NCI-H187 treated with DMSO at 0.1 percent for 48 hours (cell line): Measurements from ENCODE around the gene C4A.
"Not testable (repeated sequence)": the region's sequence is repeated elsewhere in the genome, so short reads cannot be mapped to it uniquely, and the experiment has no call there.

Experiments used
- DNase-seq: peaks from one replicate; lab custom pipeline; 2025; lab: John Stamatoyannopoulos, UW

The C4A gene

DNA sequence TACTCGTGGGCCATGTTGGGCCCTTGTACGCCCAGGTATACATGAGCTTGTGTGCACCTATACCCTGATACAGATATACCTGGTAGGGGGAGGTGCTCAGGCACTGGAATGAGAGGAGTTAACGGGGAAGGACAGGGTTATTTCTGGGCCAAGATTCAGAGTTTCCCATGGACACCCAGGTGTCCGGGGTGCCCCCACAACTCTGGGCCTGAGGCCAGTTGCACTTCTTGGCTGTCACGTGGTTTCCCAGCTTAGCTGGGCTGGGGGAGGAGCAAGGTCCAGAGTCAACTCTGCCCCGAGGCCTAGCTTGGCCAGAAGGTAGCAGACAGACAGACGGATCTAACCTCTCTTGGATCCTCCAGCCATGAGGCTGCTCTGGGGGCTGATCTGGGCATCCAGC lies at the start of gene C4A:
C4A (plus strand) TSS at position 314 of the 400 bp plus-strand sequence; CDS start at position 365, 51 bp downstream.
- not testable (repeated sequence) for DNase-seq

DNA sequence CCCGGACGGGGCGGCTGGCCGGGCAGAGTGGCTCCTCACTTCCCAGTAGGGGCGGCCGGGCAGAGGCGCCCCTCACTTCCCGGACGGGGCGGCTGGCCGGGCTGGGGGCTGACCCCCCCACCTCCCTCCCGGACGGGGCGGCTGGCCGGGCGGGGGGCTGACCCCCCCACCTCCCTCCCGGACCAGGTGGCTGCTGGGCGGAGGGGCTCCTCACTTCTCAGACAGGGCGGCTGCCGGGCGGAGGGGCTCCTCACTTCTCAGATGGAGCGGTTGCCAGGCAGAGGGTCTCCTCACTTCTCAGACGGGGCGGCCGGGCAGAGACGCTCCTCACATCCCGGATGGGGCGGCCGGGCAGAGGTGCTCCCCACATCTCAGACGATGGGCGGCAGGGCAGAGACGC lies 49.7 kb upstream of the C4A start:
- DNase-seq, result not testable (repeated sequence)

DNA sequence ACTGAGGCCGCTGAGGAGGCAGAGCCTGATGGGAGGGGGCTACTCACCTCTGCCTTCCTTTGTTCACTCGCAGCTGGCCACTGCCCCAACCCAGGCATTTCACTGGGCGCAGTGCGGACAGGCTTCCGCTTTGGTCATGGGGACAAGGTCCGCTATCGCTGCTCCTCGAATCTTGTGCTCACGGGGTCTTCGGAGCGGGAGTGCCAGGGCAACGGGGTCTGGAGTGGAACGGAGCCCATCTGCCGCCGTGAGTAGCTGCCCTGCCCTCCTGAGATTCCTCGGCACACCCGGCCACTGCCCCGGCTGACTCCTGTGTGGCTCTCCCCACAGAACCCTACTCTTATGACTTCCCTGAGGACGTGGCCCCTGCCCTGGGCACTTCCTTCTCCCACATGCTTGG lies 48.3 kb upstream of the C4A start:
- DNase-seq, result no peak

DNA sequence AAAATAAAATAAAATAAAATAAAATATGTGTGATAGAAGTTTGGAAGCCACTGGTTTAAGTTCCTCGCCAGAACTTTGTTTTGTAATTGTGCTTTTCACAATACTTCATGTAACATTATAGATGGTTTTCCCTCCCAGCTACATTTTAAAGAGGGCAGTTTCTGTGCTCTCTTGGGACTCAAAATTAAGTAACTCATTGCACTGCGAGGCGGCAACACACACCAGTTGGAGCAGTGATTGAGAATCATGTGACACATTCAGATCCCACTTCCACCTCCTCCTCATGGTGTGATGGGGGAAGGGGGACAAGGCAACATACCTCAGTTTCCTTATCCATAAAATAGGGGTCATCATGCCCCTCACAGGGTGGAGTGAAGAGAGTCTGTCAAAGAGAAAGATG lies 46.8 kb upstream of the C4A start:
- no peak for DNase-seq

DNA sequence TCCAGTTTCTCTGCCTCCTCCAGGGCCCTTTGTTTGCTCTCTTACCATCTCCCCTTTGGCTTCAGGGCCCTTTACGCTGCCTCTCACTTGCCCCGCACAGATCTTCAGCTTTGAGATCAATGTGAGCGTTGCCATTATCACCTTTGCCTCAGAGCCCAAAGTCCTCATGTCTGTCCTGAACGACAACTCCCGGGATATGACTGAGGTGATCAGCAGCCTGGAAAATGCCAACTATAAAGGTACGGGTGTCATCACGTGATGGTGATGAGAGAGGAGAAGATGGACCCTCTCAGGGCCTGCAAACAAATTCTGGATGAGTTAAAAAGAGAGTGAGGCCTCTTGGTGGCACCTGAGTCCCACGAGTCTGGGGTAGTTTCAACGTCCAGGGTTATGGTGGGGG lies 46.0 kb upstream of the C4A start:
- DNase-seq, result no peak

DNA sequence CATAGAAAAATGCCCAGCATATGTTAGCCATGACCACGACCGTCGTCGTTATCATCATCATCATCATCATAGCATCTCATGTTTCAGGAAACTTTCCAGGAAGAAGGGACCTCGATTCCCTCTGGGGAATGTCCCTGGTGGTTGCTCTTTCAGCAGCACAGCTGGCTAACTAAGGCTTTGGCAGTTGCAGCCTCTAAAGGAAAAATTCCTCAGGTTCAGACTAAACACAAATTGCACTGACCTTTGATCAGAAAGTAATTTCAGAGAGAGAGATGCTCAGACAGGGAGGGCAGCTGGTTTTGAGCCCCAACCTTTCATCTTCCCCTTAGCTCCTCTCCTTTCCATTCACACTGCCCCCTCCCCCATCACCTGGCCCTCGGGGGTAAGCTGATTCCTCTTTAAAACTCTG lies 41.6 kb upstream of the C4A start:
- no peak for DNase-seq

DNA sequence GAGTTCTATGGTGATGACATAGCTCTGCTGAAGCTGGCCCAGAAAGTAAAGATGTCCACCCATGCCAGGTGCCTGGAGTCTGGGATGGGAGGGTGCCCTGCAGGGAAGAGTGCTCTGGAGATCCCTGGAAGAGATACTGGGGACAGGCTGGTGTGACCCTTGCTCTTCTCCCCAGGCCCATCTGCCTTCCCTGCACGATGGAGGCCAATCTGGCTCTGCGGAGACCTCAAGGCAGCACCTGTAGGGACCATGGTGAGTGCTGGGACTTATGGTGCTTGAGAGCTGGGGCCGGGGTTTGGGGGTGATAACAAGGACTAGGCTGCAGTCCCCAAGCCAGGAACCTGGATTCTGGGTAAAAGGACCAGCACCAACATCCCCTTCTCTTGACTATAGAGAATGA lies 38.1 kb upstream of the C4A start:
- DNase-seq, result no peak

DNA sequence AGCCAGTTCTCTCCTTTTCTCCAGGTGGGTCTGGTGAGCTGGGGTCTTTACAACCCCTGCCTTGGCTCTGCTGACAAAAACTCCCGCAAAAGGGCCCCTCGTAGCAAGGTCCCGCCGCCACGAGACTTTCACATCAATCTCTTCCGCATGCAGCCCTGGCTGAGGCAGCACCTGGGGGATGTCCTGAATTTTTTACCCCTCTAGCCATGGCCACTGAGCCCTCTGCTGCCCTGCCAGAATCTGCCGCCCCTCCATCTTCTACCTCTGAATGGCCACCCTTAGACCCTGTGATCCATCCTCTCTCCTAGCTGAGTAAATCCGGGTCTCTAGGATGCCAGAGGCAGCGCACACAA lies 36.7 kb upstream of the C4A start:
- DNase-seq, result no peak

DNA sequence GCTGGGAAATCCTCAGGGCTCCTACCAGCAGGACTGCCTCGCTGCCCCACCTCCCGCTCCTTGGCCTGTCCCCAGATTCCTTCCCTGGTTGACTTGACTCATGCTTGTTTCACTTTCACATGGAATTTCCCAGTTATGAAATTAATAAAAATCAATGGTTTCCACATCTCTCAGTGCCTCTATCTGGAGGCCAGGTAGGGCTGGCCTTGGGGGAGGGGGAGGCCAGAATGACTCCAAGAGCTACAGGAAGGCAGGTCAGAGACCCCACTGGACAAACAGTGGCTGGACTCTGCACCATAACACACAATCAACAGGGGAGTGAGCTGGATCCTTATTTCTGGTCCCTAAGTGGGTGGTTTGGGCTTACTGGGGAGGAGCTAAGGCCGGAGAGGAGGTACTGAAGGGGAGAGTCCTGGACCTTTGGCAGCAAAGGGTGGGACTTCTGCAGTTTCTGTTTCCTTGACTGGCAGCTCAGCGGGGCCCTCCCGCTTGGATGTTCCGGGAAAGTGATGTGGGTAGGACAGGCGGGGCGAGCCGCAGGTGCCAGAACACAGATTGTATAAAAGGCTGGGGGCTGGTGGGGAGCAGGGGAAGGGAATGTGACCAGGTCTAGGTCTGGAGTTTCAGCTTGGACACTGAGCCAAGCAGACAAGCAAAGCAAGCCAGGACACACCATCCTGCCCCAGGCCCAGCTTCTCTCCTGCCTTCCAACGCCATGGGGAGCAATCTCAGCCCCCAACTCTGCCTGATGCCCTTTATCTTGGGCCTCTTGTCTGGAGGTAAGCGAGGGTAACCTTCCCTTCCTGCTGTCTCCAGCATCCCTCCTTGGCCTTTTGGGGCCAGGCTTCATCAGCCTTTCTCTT lies 36.1 kb upstream of the C4A start, which contains the start of gene CFB:
CFB (plus strand) TSS at position 589 of the 863 bp plus-strand sequence; CDS start at position 716, 127 bp downstream.
- DNase-seq, result no peak

DNA sequence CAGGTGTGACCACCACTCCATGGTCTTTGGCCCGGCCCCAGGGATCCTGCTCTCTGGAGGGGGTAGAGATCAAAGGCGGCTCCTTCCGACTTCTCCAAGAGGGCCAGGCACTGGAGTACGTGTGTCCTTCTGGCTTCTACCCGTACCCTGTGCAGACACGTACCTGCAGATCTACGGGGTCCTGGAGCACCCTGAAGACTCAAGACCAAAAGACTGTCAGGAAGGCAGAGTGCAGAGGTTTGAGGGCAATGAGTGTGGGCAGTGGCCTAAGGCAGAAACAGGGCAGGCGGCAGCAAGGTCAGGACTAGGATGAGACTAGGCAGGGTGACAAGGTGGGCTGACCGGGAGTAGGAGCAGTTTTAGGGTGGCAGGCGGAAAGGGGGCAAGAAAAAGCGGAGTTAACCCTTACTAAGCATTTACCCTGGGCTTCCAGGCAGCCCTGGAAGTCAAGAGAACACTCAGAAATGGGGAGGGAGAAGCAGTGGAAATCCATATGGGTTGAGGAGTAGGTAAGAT lies 35.4 kb upstream of the C4A start:
- no peak for DNase-seq

DNA sequence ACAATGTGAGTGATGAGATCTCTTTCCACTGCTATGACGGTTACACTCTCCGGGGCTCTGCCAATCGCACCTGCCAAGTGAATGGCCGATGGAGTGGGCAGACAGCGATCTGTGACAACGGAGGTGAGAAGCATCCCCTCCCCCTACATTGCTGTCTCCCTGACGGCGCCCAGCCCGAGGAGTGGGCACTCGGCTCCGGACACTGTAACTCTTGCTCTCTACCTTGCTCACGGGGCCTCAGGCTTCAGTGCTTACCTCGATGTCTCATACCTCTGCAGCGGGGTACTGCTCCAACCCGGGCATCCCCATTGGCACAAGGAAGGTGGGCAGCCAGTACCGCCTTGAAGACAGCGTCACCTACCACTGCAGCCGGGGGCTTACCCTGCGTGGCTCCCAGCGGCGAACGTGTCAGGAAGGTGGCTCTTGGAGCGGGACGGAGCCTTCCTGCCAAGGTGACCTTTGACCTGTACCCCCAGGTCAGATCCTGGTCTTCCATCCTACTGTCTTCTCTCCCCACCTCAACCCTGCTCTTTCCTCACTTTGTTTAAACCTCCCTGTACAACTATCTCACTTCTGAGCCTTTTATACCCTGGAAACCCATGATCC lies 34.7 kb upstream of the C4A start:
- DNase-seq, result no peak

DNA sequence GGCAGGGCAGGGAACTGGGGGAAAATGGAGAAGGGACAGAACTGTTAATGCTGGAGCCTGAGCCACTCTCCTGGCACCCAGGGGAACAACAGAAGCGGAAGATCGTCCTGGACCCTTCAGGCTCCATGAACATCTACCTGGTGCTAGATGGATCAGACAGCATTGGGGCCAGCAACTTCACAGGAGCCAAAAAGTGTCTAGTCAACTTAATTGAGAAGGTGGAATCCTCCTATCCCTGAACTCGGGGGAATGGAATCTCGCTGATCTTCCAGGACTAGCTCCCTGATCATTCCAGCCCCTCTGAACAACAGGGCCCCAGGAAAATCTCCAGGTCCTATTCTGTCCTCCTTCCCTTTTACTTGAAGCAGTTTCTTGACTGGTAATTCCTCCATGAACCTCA lies 34.0 kb upstream of the C4A start:
- DNase-seq, result no peak

DNA sequence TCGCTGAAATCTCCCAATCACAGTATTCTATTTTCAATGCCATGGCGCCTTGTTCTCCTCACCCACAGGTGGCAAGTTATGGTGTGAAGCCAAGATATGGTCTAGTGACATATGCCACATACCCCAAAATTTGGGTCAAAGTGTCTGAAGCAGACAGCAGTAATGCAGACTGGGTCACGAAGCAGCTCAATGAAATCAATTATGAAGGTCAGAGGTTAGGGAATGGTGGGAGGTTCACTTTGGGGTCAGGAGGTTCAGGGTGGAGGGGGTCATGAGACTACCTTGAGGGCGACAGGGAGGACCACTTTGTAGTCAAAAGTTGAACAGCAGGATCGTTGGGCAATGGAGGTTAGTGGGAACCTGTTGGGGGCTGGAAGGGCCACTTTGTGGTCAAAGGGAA lies 33.6 kb upstream of the C4A start:
- no peak for DNase-seq

DNA sequence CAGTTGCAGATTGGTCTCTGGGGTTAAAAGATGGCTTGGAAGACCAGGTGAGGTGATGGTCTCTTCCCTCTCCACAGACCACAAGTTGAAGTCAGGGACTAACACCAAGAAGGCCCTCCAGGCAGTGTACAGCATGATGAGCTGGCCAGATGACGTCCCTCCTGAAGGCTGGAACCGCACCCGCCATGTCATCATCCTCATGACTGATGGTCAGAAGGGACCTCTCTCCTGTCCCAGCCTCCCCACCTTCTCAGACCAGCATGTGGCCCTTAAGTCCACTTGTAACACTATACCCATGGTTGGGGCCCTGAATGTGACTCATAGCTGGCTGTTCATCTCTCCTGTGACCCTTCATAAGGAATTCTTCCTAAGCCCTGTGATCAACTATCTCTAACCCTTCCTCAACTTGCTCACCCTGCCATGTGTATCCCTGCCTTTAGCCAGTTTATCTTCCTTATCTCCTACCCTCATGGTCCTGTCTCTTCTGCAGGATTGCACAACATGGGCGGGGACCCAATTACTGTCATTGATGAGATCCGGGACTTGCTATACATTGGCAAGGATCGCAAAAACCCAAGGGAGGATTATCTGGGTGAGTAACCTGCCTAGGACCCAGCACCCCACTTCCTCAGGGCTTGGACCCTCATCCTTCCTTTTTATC lies 33.0 kb upstream of the C4A start:
- DNase-seq, result no peak

DNA sequence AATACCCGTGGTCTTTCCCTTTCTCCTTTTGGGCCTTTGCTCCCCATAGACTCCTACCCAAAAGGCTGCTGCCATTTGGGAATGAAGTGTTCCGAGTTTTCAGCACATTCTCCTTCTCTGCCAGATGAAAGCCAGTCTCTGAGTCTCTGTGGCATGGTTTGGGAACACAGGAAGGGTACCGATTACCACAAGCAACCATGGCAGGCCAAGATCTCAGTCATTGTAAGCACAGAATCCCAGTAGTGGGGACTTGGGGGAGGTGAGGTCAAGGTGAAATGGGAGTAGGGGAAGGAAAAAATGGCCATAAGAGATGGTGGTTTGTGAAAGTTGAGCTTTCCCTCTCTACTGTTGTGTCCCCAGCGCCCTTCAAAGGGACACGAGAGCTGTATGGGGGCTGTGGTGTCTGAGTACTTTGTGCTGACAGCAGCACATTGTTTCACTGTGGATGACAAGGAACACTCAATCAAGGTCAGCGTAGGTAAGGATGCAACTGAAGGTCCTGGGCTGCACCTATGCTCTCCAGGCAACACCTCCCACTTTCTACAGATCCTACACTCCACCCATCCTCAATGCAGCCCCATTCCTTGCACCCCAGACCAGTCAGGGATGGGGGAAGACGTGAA lies 31.8 kb upstream of the C4A start:
- DNase-seq, result no peak

DNA sequence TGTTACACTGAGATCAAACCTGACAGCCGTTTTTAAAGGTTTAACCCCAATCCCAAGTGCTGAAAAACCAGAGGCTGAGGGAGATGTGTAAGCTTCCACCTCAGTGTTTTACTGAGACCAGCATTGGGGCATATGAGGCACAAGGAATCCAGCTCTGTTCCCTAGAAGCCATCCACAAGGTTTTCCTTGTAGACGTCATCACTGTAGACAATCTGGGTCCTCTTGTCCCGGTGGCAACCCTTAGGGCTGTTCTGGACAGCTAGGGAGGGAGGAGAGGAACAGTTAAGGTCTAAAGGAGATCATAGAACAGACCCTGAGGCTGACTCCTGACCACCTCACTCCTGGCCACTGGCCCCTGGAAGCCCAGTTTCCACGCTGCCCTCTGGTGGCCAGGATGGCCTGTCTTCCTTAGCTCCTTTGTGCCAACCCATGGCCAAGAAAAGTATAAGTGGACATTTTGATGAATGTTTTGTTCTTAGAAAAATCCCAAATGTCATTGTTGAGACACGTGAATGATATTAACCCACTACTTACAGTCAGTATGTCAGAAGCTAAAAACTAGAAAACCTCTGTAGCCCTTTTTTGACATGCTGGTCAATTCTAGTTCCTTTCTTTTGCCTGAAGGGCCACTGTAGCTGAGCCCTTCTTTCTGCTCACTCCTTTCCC lies 29.6 kb upstream of the C4A start:
- no peak for DNase-seq

DNA sequence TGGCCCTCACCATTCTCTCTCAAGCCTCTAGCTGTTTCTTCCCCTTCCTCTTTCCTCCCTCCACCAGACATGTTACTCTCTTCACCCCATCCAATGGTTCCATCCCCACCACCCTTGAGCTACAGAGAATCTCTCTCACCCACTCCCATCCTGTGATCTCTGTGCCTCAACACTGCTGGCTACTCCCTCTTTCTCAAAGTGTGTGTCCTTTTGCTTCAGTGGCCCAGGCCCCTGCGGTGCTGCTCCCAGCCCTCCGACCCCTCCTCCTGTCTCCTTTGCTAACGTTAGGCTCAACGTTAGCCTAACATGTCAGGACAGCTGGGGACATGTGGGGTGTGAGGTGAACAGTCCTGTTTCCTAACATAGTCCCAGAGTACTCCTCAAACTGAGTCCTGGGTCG lies 29.0 kb upstream of the C4A start:
- no peak for DNase-seq

DNA sequence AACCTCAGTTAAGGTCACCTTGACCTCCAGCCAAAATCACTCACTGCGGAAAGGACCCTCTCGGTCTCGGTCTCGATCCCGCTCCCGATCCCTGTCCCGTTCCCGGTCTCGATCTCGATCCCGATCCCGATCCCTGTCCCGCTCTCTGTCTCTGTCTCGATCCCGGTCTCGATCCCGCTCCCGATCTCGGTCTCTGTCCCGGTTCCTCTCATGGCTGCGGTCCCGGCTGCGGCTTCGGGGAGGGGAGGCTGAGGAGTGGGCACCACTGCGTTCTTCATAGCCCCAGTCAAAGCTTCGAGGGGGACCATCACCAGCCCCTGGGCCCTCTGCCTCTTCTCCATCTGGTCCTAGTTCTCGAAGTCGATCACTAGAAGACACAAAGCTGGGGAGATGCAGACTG lies 27.3 kb upstream of the C4A start:
- DNase-seq, result no peak

DNA sequence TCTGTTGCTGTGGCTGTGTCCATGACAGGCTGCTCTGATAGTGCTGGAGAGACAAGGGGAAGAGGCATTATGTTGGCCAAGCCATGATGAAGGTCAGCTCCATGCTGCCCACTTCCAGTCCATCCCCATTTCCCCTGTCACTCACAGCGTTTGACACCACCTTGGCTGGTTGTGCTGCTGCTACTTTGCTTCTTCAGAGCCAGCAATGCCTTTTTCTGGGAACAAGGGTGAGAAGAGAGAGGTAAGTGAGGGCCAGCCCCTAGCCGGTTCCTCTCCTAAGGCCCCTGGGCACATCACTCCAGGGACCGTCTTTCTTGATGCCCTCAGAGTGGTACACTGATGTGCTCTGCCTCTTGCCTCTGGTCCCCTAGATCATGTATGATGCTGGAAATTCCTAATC lies 25.1 kb upstream of the C4A start:
- no peak for DNase-seq

DNA sequence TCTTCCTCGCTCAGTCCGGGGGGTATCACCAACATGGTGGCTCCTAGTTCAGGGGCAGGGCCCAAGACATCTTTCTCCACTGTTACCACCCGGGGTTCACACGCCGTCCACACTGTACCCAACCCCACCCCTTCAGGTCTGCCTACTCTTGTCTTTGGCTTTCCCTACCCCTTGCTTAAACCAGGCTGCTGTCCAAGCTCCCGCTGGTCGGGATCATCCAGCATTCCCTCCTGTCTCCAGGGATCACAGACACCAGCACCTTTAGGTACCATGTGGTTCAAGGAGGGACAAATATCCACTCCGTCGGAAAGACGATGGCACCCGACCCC lies 23.5 kb upstream of the C4A start:
- DNase-seq, result no peak

DNA sequence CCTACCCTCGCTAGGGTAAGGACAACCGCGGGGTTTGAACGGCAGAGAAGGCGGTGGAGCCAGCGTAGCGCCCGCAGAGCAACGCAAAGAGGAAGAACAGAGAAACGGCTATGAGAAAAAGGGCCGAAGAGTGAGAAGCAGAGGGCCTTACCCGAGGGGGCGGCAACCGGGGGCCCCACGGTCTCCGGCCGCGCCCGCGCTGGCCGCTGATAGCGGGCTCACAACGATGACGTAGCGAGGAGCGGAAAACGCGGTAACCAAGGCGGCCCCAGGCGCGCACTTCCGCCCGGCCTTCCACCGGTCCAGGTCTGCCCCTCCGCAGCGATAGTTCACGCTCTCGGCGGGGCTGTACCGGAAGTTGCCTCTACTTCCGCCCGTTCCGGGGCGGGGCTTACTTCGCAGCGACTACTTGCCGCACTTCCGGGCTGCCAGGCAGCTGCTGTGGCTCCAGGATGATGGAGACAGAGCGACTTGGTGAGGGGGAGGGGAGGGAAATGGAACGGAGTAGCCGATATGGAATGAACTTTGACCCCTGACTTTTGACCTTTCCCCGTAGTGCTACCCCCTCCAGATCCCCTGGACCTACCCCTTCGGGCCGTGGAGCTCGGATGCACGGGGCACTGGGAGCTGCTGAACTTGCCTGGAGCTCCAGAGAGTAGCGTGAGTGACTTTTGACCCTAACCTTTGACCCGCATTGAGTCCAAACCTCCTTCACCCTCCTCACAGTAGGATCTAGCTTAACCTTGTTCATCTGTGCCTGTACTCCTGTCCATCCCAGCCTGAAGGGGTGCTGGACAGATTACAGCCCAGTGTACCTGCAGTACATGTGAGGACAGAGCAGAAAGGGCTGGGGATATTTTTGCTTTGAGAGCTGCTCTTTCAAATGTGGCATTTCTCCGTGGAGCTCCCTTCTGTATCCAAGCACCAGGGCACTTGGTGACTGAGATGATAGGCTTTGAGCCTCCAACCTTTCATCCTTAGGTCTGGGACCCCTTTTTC lies 22.8 kb upstream of the C4A start, which contains the start of the genes NELFE and SKIC2:
NELFE (minus strand) TSS at position 231 of the 999 bp plus-strand sequence. CDS start 525 bp downstream, outside the sequence.
SKIC2 (plus strand) TSS at position 435 of the 999 bp plus-strand sequence; CDS start at position 453, 18 bp downstream.
- peak; percentile 72 for DNase-seq
